Glutamatergic neuron (in vitro differentiated cells): ENCODE measurements around the gene PRODH. TPM values are rescaled to one million over a fixed set of nuclear protein-coding genes. Genes with fewer than 3 reads are reported as not detected.

Experiments used
- DNase-seq: peaks from one replicate; pipeline ENCODE4 v3.0.0; 2022
- H3K27ac Mint-ChIP-seq: one replicate; pipeline ENCODE4 v1.8.0; 2020; ENCODE audit warnings: mild to moderate bottlenecking, mixed read lengths, inconsistent platforms; ENCODE audit not compliant: unreplicated experiment
- H3K27me3 Mint-ChIP-seq: one replicate; pipeline ENCODE4 v1.8.0; 2020; ENCODE audit warnings: mild to moderate bottlenecking, moderate library complexity, mixed read lengths, inconsistent platforms; ENCODE audit not compliant: unreplicated experiment
- H3K36me3 Mint-ChIP-seq: one replicate; pipeline ENCODE4 v1.8.0; 2020; ENCODE audit warnings: mild to moderate bottlenecking, mixed read lengths, inconsistent platforms; ENCODE audit not compliant: unreplicated experiment
- H3K4me1 Mint-ChIP-seq: one replicate; pipeline ENCODE4 v1.8.0; 2020; ENCODE audit warnings: mild to moderate bottlenecking, low read depth, mixed read lengths, inconsistent platforms; ENCODE audit not compliant: unreplicated experiment
- H3K4me3 Mint-ChIP-seq: one replicate; pipeline ENCODE4 v1.8.0; 2020; ENCODE audit warnings: mild to moderate bottlenecking, mixed read lengths, inconsistent platforms; ENCODE audit not compliant: unreplicated experiment
- H3K9me3 Mint-ChIP-seq: one replicate; pipeline ENCODE4 v1.8.0; 2020; ENCODE audit warnings: mild to moderate bottlenecking, moderate library complexity, mixed read lengths, inconsistent platforms; ENCODE audit not compliant: unreplicated experiment
- CTCF ChIP-seq: fragments of 200-600 bp; sonication (generic); IDR thresholded peaks from one replicate; pipeline ENCODE4 v1.5.0; 2021; ENCODE audit not compliant: partially characterized antibody, unreplicated experiment
- total RNA-seq: library from RNA; stranded (reverse); fragmentation: NEBNext Ultra II Directional; extraction: Animal tissue kit (Norgen Biotek cat#: 25700); gene quantifications from one replicate; pipeline ENCODE4 v1.2.1, GENCODE V29; 2021; ENCODE audit not compliant: unreplicated experiment

PRODH gene
- total RNA-seq, 1 donor from 2014 or later = 4.0 TPM

- no peaks in the 10 kb centered on the region for H3K4me1 Mint-ChIP-seq
- no peaks in the 10 kb centered on the region for H3K27me3 Mint-ChIP-seq
- no peak overlapping the region for H3K4me3 Mint-ChIP-seq
- H3K27ac Mint-ChIP-seq = no peak overlapping the region
- H3K9me3 Mint-ChIP-seq = peaks cover 2% of the 10 kb centered on the region
- H3K36me3 Mint-ChIP-seq = peaks cover 27% of the 10 kb centered on the region
- no peak for TF ChIP-seq CTCF
- DNase-seq = no peak
Measured at GRCh38 chr22:18979957-18980356, 43.9 kb upstream of the PRODH start.

GRCh38 chr22:18978506-18978905, 42.4 kb upstream of the PRODH start:
- TF ChIP-seq CTCF = no peak
- DNase-seq = no peak

GRCh38 chr22:18977824-18978425, 41.8 kb upstream of the PRODH start:
- peaks cover 2% of the 10 kb centered on the region for H3K9me3 Mint-ChIP-seq
- peaks cover 27% of the 10 kb centered on the region for H3K36me3 Mint-ChIP-seq
- H3K4me1 Mint-ChIP-seq = peaks cover 6% of the 10 kb centered on the region
- no peak for DNase-seq
- no peak overlapping the region for H3K27ac Mint-ChIP-seq
- no peak for TF ChIP-seq CTCF
- H3K27me3 Mint-ChIP-seq = no peaks in the 10 kb centered on the region
- H3K4me3 Mint-ChIP-seq = no peak overlapping the region

More at GRCh38 chr22:18978506-18978905, 42.4 kb upstream of the PRODH start:
- H3K9me3 Mint-ChIP-seq = peaks cover 2% of the 10 kb centered on the region
- no peak overlapping the region for H3K4me3 Mint-ChIP-seq
- H3K4me1 Mint-ChIP-seq = peaks cover 6% of the 10 kb centered on the region
- no peaks in the 10 kb centered on the region for H3K27me3 Mint-ChIP-seq
- peaks cover 27% of the 10 kb centered on the region for H3K36me3 Mint-ChIP-seq
- H3K27ac Mint-ChIP-seq = no peak overlapping the region

GRCh38 chr22:18976197-18976751, 40.2 kb upstream of the PRODH start:
- H3K4me1 Mint-ChIP-seq = peaks cover 6% of the 10 kb centered on the region
- H3K4me3 Mint-ChIP-seq = no peak overlapping the region

More at GRCh38 chr22:18976197-18976751, 40.2 kb upstream of the PRODH start:
- DNase-seq = no peak
- no peak for TF ChIP-seq CTCF
- Mint-ChIP-seq H3K9me3 (peaks cover 2% of the 10 kb centered on the region), H3K36me3 (peaks cover 27% of the 10 kb centered on the region), H3K27ac (no peak overlapping the region), H3K27me3 (peaks cover 1% of the 10 kb centered on the region)
